Activated CD8-positive, alpha-beta memory T cell treated with anti-CD3 and anti-CD28 coated beads for 4 hours (primary cell): Measurements from ENCODE around the gene CWH43.
"Not testable (repeated sequence)": the region's sequence is repeated elsewhere in the genome, so short reads cannot be mapped to it uniquely, and the experiment has no call there.

Source experiments
- DNase-seq, 2 donors: peaks; one replicate each; pipeline ENCODE4 v3.0.0-alpha.2; 2020; ENCODE audit warnings: low read depth in 2 of 2

CWH43 gene

GRCh38 chr4:49097071-49097470 is 111.0 kb downstream of the CWH43 start:
- DNase-seq: not testable (repeated sequence)

- DNase-seq: not testable (repeated sequence)
Measured at GRCh38 chr4:49097505-49097904, 111.4 kb downstream of the CWH43 start.

- not testable (repeated sequence) for DNase-seq
Measured at GRCh38 chr4:49098034-49098759, 112.1 kb downstream of the CWH43 start.

- DNase-seq: not testable (repeated sequence)
Measured at GRCh38 chr4:49099831-49100444, 113.9 kb downstream of the CWH43 start.

- DNase-seq: not testable (repeated sequence)
Measured at GRCh38 chr4:49102344-49102898, 116.3 kb downstream of the CWH43 start.

GRCh38 chr4:49103436-49104136 is 117.5 kb downstream of the CWH43 start:
- DNase-seq: not testable (repeated sequence)

GRCh38 chr4:49104231-49104930 is 118.3 kb downstream of the CWH43 start:
- DNase-seq: not testable (repeated sequence)

GRCh38 chr4:49105248-49105904 is 119.3 kb downstream of the CWH43 start:
- DNase-seq: not testable (repeated sequence)

GRCh38 chr4:49107262-49107661 is 121.2 kb downstream of the CWH43 start:
- not testable (repeated sequence) for DNase-seq

- not testable (repeated sequence) for DNase-seq
Measured at GRCh38 chr4:49108183-49108978, 122.3 kb downstream of the CWH43 start.

GRCh38 chr4:49109567-49110166 is 123.6 kb downstream of the CWH43 start:
- DNase-seq: not testable (repeated sequence)

GRCh38 chr4:49110579-49110978 is 124.5 kb downstream of the CWH43 start:
- DNase-seq: not testable (repeated sequence)
